MM.1S (cell line): Measurements from ENCODE around the gene HIF1AN.

ENCODE experiments used
- DNase-seq: peaks from one replicate; pipeline ENCODE4 v3.0.0-alpha.2; 2015
- H2AFZ ChIP-seq: fragments of 300-600 bp; sonication (generic); 2 replicates; pipeline ENCODE4 v1.6.0; 2016; ENCODE audit warnings: antibody characterized with exemption, low read length
- H3F3A ChIP-seq: fragments of 300-600 bp; sonication (generic); 2 replicates; pipeline ENCODE4 v1.6.1; 2016; ENCODE audit warnings: mild to moderate bottlenecking, antibody characterized with exemption, low read length, moderate library complexity, mixed read lengths; ENCODE audit not compliant: insufficient read depth
- H3K27ac ChIP-seq: fragments of 300-600 bp; sonication (generic); 2 replicates; pipeline ENCODE4 v1.5.1; 2016; ENCODE audit warnings: mild to moderate bottlenecking, low read length
- H3K27me3 ChIP-seq: fragments of 300-600 bp; sonication (generic); replicated peaks from 2 replicates; pipeline ENCODE4 v1.6.0; 2016; ENCODE audit warnings: low read length; ENCODE audit not compliant: insufficient read depth
- H3K36me3 ChIP-seq: fragments of 300-600 bp; sonication (generic); replicated peaks from 2 replicates; pipeline ENCODE4 v1.6.1; 2016; ENCODE audit warnings: mild to moderate bottlenecking, low read length, mixed read lengths; ENCODE audit not compliant: insufficient read depth
- H3K4me1 ChIP-seq: fragments of 300-600 bp; sonication (generic); 2 replicates; pipeline ENCODE4 v1.6.1; 2016; ENCODE audit warnings: low read length, mixed read lengths
- H3K4me2 ChIP-seq: fragments of 300-600 bp; sonication (generic); 2 replicates; pipeline ENCODE4 v1.6.0; 2016; ENCODE audit warnings: low read depth, low read length
- H3K4me3 ChIP-seq: fragments of 300-600 bp; sonication (generic); 2 replicates; pipeline ENCODE4 v1.5.1; 2016; ENCODE audit warnings: low read length, mixed read lengths
- H3K79me2 ChIP-seq: fragments of 300-600 bp; sonication (generic); 2 replicates; pipeline ENCODE4 v1.6.1; 2016; ENCODE audit warnings: mixed run types, low read length, mixed read lengths
- H3K9ac ChIP-seq: fragments of 300-600 bp; sonication (generic); 2 replicates; pipeline ENCODE4 v1.6.1; 2016; ENCODE audit warnings: low read length, mixed read lengths
- H3K9me2 ChIP-seq: fragments of 300-600 bp; sonication (generic); replicated peaks from 2 replicates; pipeline ENCODE4 v1.6.1; 2016; ENCODE audit warnings: mild to moderate bottlenecking, low read length, mixed read lengths; ENCODE audit not compliant: insufficient read depth
- H3K9me3 ChIP-seq: fragments of 300-600 bp; sonication (generic); replicated peaks from 2 replicates; pipeline ENCODE4 v1.6.1; 2016; ENCODE audit warnings: mild to moderate bottlenecking, low read length, mixed read lengths; ENCODE audit not compliant: insufficient read depth
- H4K20me1 ChIP-seq: fragments of 300-600 bp; sonication (generic); 2 replicates; pipeline ENCODE4 v1.6.1; 2016; ENCODE audit warnings: mild to moderate bottlenecking, low read length, moderate library complexity, mixed read lengths; ENCODE audit not compliant: insufficient read depth
- CTCF ChIP-seq: fragments of 300-600 bp; sonication (generic); IDR thresholded peaks from 2 replicates; pipeline ENCODE4 v1.5.1; 2016; ENCODE audit warnings: antibody characterized with exemption, low read length, mixed read lengths
- EZH2 ChIP-seq: fragments of 300-600 bp; sonication (generic); optimal IDR thresholded peaks from 2 replicates; pipeline ENCODE3; 2017; ENCODE audit warnings: low read depth, mild to moderate bottlenecking, antibody characterized with exemption, low read length, mixed read lengths
- EZH2phosphoT487 ChIP-seq: fragments of 300-600 bp; sonication (generic); IDR thresholded peaks from 2 replicates; pipeline ENCODE4 v1.6.1; 2018; ENCODE audit warnings: antibody characterized with exemption, low read length

The HIF1AN gene

DNA sequence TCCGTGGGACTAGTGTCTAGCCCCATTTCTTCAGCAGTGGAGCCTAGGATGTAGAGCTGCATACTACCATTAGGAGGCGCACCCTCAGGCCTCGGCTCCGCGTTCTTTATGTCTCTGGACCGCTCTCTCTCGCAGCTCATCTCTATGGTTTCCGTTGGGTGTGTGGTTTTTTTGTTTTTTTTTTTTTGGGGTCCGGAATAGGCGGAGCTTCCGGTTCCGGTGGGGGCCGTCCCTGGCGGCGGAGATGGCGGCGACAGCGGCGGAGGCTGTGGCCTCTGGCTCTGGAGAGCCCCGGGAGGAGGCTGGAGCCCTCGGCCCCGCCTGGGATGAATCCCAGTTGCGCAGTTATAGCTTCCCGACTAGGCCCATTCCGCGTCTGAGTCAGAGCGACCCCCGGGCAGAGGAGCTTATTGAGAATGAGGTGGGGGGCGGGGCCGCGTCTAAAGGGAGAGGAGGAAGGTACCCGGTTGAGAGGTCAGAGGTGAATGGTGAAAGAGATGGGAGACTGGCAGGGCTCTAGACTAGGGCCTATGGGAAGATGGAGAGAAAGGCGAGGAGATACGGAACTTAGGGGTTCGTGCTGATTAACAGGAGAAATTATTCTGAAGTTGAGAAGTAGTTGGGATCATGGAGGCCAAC lies at the start of gene HIF1AN:
Gene HIF1AN (plus strand): TSS at position 229 of the 639 bp plus-strand sequence. CDS start 16 bp downstream, at position 245.
- peak within 1 kb of the TSS; percentile 63 for H3K9ac ChIP-seq
- no peaks in the 10 kb centered on the region for H3K36me3 ChIP-seq
- TF ChIP-seq CTCF (peak; percentile 87), EZH2 (no peak), EZH2phosphoT487 (no peak)
- H3K9me2 ChIP-seq: no peaks in the 10 kb centered on the region
- H3K27ac ChIP-seq: no peak within 1 kb of the TSS
- peak within 1 kb of the TSS; percentile 74 for H3K4me2 ChIP-seq
- peak within 1 kb of the TSS; percentile 85 for H2AFZ ChIP-seq
- H3F3A ChIP-seq: peaks cover 13% of the 10 kb centered on the region
- H3K27me3 ChIP-seq: no peaks in the 10 kb centered on the region
- H3K79me2 ChIP-seq: peaks cover 31% of the 10 kb centered on the region
- DNase-seq: peak; percentile 98
- H4K20me1 ChIP-seq: no peaks in the 10 kb centered on the region
- H3K4me1 ChIP-seq: peaks cover 36% of the 10 kb centered on the region
- H3K4me3 ChIP-seq: peak within 1 kb of the TSS; percentile 88
- no peaks in the 10 kb centered on the region for H3K9me3 ChIP-seq

DNA sequence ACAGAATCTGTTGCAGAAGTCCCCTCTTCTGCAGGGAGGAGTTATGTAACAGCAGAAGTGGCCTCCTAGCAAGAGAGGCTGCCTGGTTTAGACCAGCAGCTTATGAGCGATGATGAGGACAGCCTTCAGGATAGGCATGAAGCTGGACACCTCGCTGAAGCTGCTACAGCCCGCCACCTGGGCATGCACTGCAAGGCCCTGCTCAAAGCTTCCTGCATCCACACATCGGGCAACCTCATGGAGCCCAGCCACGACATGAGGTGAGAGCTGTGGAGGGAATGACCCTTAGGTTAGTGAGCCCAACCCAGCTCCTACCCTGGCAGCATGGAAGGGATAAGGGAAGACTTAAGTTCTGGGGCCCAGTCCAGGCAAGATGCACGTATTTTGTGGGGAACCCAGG lies 48.2 kb upstream of the HIF1AN start:
- Histone ChIP-seq H4K20me1 (no peaks in the 10 kb centered on the region), H3F3A (peaks cover 4% of the 10 kb centered on the region; the same call in 1 of the 2 replicates), H3K27ac (no peak overlapping the region), H3K9me3 (no peaks in the 10 kb centered on the region), H3K9ac (no peak overlapping the region), H2AFZ (no peak overlapping the region), H3K4me3 (no peak overlapping the region), H3K36me3 (no peaks in the 10 kb centered on the region), H3K79me2 (no peaks in the 10 kb centered on the region), H3K9me2 (no peaks in the 10 kb centered on the region), H3K4me1 (no peaks in the 10 kb centered on the region), H3K27me3 (no peaks in the 10 kb centered on the region), H3K4me2 (no peak overlapping the region)
- DNase-seq: no peak
- no peak for TF ChIP-seq CTCF
- TF ChIP-seq EZH2: no peak
- TF ChIP-seq EZH2phosphoT487: no peak

DNA sequence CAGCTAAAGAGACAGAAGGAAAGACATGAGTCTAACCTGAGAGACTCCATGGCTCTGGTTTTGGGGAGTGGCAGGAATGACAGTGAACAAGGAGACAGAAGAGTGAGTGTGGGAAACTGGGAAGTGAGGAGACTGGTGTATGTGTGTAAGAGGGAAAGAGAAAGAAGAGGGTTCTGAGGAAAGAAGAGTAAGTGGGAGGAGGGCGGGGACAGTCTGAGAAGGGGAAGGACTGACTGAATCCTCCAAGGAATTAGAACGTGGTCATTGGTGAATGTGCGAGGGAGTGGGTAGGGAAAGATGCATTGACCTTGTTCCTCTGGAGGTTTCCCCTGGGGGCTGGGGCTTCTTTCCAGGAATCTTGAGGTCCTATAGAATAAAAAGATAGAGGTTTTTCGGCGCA lies 46.3 kb upstream of the HIF1AN start:
- DNase-seq: no peak
- Histone ChIP-seq H3K9me2 (no peaks in the 10 kb centered on the region), H3K9ac (no peak overlapping the region), H3K9me3 (no peaks in the 10 kb centered on the region), H3K27me3 (no peaks in the 10 kb centered on the region), H4K20me1 (no peaks in the 10 kb centered on the region), H2AFZ (no peak overlapping the region), H3F3A (no peaks in the 10 kb centered on the region; the same call in 1 of the 2 replicates), H3K36me3 (no peaks in the 10 kb centered on the region), H3K27ac (no peak overlapping the region), H3K4me3 (no peak overlapping the region), H3K4me1 (no peaks in the 10 kb centered on the region), H3K4me2 (no peak overlapping the region), H3K79me2 (no peaks in the 10 kb centered on the region)
- TF ChIP-seq CTCF: no peak
- no peak for TF ChIP-seq EZH2
- no peak for TF ChIP-seq EZH2phosphoT487
